SIG-M5 (cell line): ENCODE measurements around the gene MYL7.

Experiments used
- DNase-seq: peaks from one replicate; lab custom pipeline; 2025; lab: John Stamatoyannopoulos, UW

Gene MYL7

GRCh38 chr7:44100458-44101302 is 40.5 kb downstream of the MYL7 start:
- DNase-seq = no peak

- no peak for DNase-seq
Observed at GRCh38 chr7:44099669-44100068, 41.5 kb downstream of the MYL7 start.

- no peak for DNase-seq
Observed at GRCh38 chr7:44098092-44099068, 42.8 kb downstream of the MYL7 start.

- no peak for DNase-seq
Observed at GRCh38 chr7:44097064-44097932, 43.8 kb downstream of the MYL7 start.

GRCh38 chr7:44096326-44096881 is 44.7 kb downstream of the MYL7 start:
- no peak for DNase-seq

- no peak for DNase-seq
Observed at GRCh38 chr7:44095781-44096180, 45.4 kb downstream of the MYL7 start.

- no peak for DNase-seq
Observed at GRCh38 chr7:44094883-44095592, 46.1 kb downstream of the MYL7 start.

- no peak for DNase-seq
Observed at GRCh38 chr7:44094365-44094764, 46.8 kb downstream of the MYL7 start.

GRCh38 chr7:44093102-44093641 is 48.0 kb downstream of the MYL7 start:
- no peak for DNase-seq
